ENCODE results near the gene STAT5A.

Gene STAT5A

DNA sequence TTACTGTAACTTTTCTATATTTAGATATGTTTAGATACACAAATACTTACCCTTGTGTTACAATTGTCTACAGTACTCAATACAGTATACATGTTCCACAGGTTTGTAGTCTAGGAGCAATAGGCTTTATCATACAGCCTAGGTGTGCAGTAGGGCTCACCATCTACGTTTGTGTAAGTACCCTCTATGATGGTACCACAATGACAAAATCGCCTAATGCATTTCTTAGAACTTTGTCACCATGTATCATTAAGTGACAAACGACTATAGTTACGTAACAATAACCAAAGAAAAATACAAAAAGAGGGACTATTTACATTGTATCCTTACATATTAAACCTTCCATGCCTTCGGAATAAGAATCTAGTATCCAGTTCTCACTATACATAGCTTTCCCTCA lies 20.1 kb upstream of the STAT5A start:
- no peak for DNase-seq

- no peak for DNase-seq
Observed at GRCh38 chr17:42270170-42270535, 18.1 kb upstream of the STAT5A start.

- DNase-seq: no peak
Observed at GRCh38 chr17:42270596-42270995, 17.7 kb upstream of the STAT5A start.

DNA sequence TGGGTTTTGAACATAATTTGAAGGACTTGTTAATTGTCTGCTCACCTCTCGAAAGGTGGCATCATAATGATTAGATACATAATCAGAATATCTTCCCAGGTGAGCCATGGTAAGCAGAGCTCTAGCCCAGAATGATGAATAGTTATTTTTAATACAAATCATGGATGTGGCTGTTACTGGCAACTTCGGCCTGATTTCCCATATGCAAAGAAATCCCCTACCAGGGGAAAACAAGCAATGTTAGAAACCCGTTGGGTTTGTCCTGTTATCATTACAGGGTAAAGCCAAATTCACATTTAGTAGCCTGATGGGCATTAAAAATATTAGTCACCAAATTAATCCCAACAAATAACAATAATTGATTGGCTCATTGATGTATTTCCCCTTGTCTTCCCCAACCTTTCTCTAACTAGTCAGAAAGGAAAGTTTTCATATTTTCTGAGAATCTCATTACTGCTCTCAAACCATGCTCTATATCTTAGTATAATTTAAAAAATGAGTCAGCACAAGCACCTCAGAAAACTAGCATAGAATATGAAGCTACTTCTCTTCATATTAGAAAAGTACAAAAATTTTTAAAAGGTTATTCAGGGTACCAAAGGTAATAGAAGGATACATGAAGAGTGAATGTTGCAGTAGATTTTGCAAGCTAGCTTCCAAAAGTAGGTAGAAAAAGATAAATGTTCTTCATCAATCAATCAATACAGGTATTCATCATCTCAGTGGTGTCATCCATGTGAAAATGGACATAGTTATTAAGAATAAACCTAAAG lies 17.1 kb upstream of the STAT5A start:
- no peak for DNase-seq

GRCh38 chr17:42271779-42272035 lies 16.6 kb upstream of the STAT5A start:
- peak in 3 of 4 experiments; percentile 17 to 40 (median 22) for DNase-seq

- DNase-seq: no peak
Observed at GRCh38 chr17:42272162-42272907, 16.0 kb upstream of the STAT5A start.

DNA sequence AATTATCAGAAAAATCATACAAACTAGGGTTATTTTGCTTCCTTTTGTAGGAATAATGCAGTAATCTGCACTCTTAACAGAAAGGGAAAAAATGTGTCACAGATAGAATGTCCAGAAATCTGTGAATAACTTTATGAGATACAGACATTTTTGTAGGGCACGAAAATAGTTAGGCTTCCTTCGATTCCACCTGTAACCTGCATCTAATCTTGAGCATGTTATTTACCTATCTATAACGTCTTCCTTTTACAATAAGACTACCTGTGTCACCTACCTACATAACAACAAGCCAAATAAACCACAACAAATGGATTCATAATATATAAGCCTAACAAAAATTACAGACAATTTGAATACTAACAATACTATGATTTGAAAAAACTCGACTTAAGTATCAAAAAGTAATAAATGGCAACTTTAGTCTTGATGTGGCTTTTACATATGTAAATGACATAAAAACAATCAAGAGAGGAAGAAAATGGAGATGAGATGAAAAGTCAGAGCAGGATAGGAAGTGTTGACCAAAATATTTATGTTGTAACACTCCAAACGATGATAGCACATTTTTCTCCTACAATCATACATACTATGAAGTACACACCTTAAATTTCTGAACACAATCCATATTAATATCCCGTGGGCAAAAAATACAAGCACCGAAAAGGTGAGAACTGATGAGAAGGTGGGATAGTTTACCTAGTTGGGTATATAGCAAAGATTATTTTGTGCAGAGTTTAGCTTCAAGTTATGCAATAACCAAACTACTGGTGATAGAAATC lies 14.6 kb upstream of the STAT5A start:
- peak in 1 of 4 experiments; percentile 13 for DNase-seq

DNA sequence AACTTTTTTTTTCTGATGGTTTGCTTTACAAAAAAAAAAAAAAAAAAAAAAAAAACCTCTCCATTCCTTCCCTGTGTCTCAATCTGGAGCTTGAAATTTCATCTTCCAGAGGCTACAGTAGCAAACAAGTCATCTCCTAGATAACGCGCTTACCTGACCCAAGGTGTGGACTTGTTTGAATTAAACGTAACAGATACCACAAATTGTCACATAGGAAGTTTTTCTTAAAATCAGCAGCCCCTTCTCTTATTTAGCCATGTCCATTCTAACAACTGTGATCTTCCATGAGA lies 14.1 kb upstream of the STAT5A start:
- DNase-seq: no peak

- DNase-seq: peak in 3 of 4 experiments; percentile 24 to 41 (median 35)
Observed at GRCh38 chr17:42274812-42275526, 13.3 kb upstream of the STAT5A start.

DNA sequence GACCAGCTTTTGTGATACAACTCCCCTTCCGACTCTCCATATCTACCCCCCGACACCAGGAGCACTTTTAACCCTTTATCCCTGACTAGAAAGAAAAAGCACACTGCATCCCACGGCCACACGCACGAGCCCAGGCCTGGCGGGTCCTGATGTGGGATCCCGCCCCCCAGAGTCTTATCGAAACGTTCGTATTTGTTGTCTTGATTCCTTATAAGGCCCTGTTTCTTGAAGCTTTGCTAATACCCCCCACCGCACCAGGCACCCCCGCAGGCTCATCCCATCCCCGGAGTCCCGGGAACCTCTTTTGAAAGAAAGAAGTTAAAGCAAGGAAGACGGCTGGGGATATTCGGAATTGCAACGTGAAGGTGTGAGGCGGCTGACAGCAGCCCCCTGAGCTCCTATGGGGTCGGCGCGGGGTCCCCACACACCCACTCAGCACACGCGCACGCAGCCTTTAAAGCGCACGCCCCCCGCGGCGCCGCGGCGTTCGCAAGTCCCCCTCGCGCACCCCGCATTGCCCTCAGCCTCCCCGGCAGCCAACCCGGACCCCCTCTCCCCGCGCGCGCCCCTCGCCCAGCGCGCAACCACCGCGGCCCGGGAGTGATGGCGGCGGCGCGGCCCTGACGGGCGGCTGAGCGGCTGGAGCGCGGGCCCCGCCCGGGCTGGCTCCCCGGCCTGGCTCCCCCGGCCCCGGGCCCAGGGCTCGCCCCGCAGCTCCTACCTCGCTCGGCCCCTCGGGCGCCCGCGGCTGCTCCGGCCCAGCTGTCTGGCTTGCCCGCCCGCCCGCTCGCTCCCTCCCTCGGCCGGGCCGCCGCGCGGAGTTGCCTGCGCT lies 12.6 kb upstream of the STAT5A start:
- no peak for DNase-seq

GRCh38 chr17:42276359-42276608 lies 12.0 kb upstream of the STAT5A start, which contains the start of gene STAT5B:
STAT5B (minus strand) TSS chr17:42276391; CDS start chr17:42232127, 44,264 bp downstream.
- DNase-seq: peak; percentile 82 to 95 (median 90)

DNA sequence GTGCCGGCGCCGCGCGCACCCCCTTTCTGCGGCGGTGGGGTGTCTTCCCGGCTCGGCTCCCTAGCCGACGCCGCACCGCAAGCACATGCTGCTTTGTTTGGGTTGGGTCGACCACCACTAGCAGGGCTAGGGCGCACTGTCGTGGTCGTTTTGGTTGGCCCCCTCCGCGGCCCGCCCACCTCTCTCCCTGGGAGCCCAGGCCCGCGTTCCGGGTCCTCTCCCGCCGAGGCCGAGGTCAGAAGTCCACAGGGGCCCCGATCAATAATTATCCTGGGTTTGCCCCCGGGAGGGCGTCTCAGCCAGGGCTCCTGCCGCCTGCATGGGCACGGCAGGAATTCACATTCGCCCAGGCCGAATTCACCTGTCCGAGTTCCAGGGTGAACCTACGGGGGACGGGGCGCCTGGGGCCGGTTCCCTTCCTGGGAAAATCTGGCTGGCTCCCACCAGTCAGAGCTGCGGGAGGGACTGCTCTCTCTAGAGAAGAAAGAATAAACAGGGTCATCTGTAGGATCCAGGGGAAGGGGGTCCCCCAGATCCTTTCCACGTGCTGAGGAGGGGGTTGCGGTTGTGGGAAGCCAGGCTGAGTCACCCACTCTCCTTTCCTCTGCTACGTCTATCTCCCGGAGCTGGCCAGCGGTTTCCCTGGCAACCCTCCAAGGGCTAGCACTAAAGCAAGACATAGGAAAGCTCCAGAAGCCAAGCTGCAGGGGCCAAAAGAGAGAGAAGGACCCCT lies 11.5 kb upstream of the STAT5A start:
- DNase-seq: peak; percentile 36 to 70 (median 57)

DNA sequence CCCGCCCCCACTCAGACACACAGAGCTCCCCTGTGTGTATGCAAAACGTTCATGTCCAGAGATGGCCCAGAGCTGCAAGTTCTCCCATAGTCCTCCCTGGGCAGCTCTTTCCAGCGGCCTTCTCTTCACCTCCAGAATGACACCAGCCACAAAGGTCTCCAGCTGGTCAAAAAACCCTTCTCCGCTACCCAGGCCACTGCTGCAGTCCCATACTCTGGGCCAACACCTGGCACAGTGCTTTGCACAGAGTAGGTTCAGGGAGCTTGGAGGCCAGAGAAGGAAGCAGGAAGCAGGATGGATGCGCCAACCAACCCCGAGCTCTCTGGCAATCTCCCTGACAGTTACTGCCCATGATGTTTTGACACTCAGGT lies 11.0 kb upstream of the STAT5A start:
- DNase-seq: no peak

DNA sequence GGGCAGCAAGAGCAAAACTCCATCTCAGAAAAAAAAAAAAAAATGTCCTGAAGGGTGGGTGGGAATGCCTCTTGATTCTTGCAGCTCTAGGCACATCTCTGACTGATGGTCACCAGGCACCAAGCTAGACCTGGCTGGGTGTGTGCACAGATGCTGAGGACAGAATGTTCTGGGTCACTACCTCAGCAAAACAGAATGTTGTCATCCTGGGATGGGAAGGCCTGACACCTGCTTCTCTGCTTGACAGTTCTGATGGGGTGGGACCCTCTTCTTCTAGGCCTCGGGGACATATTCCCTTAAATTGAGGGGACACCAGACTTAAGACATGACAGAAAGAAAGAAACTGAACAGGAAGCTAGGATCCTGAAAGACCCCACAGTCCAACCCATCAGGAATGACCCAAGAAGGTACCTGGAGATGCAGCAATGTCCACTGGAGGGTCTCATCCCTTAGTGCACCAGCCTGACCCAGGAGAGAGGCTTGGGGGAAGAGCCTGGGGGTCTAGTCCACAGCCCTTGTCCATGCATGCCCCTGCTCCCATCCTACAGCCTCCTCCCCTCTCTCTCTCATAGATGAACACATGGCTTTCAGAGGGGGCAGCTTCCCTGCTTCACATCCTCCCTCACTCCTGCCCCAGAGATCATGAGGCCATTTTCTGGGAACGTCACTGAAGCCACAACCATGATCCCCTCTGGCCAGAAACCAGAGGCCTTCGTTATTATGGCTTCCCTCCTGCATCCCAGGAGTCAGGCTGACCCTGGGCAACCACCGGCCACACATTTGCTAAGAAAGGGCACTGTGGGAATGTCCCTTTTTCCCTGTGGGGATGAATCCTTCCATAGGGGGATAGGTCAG lies 8.3 kb upstream of the STAT5A start:
- no peak for DNase-seq

- no peak for DNase-seq
Observed at GRCh38 chr17:42281571-42282096, 6.7 kb upstream of the STAT5A start.

DNA sequence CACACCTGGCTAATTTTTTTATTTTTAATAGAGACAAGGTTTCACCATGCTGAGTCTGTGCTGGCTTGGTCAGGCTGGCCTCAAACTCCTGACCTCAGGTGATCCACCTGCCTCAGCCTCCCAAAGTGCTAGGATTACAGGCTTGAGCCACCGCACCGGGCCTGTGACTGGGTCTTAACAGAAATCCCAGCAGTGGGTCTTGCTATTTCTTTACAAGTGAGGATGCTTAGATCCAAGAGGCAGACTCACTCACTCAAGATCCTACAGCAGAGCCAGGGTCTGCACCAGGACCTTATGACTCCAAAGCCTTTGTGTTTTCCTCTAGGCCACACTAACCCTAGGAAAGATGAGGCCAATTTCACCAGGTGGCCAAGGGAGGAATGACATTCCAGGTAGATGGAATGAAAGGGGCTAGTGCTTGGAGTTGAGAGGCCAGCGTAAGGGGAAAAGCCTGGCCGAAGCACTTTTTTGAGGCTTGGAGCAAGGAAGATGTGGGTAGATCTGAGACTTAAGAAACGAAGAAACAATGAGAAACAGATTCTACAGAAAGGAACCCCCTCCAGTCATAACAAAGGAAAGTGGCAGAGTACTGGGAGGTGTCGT lies 5.7 kb upstream of the STAT5A start:
- DNase-seq: no peak

DNA sequence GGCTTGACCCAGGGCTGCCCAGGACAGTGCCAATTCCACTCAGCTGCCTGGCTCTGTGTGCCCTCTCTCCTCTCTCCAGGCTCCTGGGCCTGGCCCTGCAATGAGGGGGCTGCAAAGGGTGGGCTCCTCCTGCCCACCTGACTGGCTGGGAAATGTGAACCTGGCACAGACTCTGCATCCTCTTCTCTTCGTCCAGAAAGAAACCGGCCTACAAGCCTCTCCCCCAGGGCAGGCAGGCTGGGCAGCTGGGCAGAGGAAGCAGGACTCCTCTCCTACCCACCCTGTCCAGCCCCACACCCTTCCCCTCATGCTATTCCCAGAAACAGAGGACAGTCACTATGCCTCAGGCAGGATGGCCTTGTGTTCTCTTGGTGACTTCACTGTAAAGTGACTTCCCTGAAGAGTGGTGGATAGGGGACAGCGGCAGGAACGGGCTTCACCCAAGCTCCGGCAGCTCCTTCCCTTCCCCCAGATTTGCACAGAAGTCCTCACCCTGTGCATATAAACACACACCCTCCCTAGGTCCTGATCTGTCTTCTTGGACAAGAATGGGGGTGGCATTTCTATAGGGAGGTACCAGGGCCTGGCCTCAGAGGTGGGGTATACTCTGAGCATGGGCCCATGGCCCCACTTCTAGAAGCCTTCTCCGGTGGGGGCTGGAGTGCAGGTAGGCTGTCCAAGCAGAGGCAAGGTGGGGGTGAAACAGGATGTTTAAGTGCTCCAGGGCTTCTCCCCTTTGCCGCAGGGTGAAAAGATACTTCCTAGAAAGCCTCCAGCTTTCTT lies 4.9 kb upstream of the STAT5A start:
- no peak for DNase-seq

- DNase-seq: no peak
Observed at GRCh38 chr17:42284024-42284369, 4.3 kb upstream of the STAT5A start.

- no peak for DNase-seq
Observed at GRCh38 chr17:42284566-42284965, 3.7 kb upstream of the STAT5A start.

All from suppressor macrophage (primary cell).